WTC11 (cell line): Measurements from ENCODE around the gene CALCB. TPM values are rescaled to one million over a fixed set of nuclear protein-coding genes. Genes with fewer than 3 reads are reported as not detected.

ENCODE experiments used
- ATAC-seq: fragments of 200-7000 bp; cut with Tn5 transposase; 2 replicates; pipeline ENCODE4 v1.10.0; 2021; ENCODE audit warnings: mild to moderate bottlenecking, moderate library complexity
- CTCF ChIA-PET: fragments of 300-600 bp; sonication (Branson Sonifier 250); formaldehyde crosslinking; loops from one replicate; lab custom pipeline; 2021; ENCODE audit warnings: antibody characterized with exemption; lab: Charles Lee
- POLR2A ChIA-PET: fragments of 350-600 bp; sonication (Branson Sonifier 250); formaldehyde crosslinking; loops from one replicate; lab custom pipeline; 2021; ENCODE audit warnings: antibody characterized with exemption; lab: Charles Lee
- DNase-seq: peaks from one replicate; pipeline ENCODE4 v3.0.0; 2021; ENCODE audit warnings: low spot score
- H3K27ac Mint-ChIP-seq: 2 replicates; pipeline ENCODE4 v1.8.0; 2021; ENCODE audit warnings: mixed read lengths
- H3K27me3 Mint-ChIP-seq: 2 replicates; pipeline ENCODE4 v1.8.0; 2021; ENCODE audit warnings: low read depth, mild to moderate bottlenecking, moderate library complexity, mixed read lengths
- H3K36me3 Mint-ChIP-seq: 2 replicates; pipeline ENCODE4 v1.8.0; 2021; ENCODE audit warnings: mixed read lengths
- H3K4me1 Mint-ChIP-seq: 2 replicates; pipeline ENCODE4 v1.8.0; 2022; ENCODE audit warnings: mixed read lengths
- H3K4me3 Mint-ChIP-seq: 2 replicates; pipeline ENCODE4 v1.8.0; 2021; ENCODE audit warnings: mild to moderate bottlenecking, moderate library complexity, mixed read lengths
- H3K9me3 Mint-ChIP-seq: 2 replicates; pipeline ENCODE4 v1.8.0; 2021; ENCODE audit warnings: mixed read lengths
- ARID4B ChIP-seq: sonication (generic); formaldehyde crosslinking; IDR thresholded peaks from 2 replicates; pipeline ENCODE4 v1.8.0; 2023; ENCODE audit warnings: missing genetic modification reagents, mild to moderate bottlenecking, borderline replicate concordance
- ATF3 ChIP-seq: sonication (generic); formaldehyde crosslinking; conservative IDR thresholded peaks from 2 replicates; pipeline ENCODE4 v1.8.1; 2022; ENCODE audit warnings: mild to moderate bottlenecking, missing genetic modification reagents
- FOXP1 ChIP-seq: sonication (generic); formaldehyde crosslinking; IDR thresholded peaks from 2 replicates; pipeline ENCODE4 v1.8.0; 2022; ENCODE audit warnings: missing genetic modification reagents, mild to moderate bottlenecking, moderate library complexity, borderline replicate concordance
- FOXP4 ChIP-seq: sonication (generic); formaldehyde crosslinking; IDR thresholded peaks from 2 replicates; pipeline ENCODE4 v1.8.0; 2022; ENCODE audit warnings: mild to moderate bottlenecking, missing genetic modification reagents
- GABPB1 ChIP-seq: sonication (generic); formaldehyde crosslinking; IDR thresholded peaks from 2 replicates; pipeline ENCODE4 v1.8.1; 2023; ENCODE audit warnings: mild to moderate bottlenecking, missing genetic modification reagents
- IRF1 ChIP-seq: sonication (generic); formaldehyde crosslinking; IDR thresholded peaks from 2 replicates; pipeline ENCODE4 v1.8.0; 2023; ENCODE audit warnings: missing genetic modification reagents
- MYBL2 ChIP-seq: sonication (generic); formaldehyde crosslinking; IDR thresholded peaks from 2 replicates; pipeline ENCODE4 v1.8.1; 2023; ENCODE audit warnings: mild to moderate bottlenecking, moderate library complexity, missing genetic modification reagents
- OVOL2 ChIP-seq: fragments of 250-450 bp; sonication (Bioruptor Pico); IDR thresholded peaks from 2 replicates; pipeline ENCODE4 v1.9.0; 2021; ENCODE audit warnings: mild to moderate bottlenecking, borderline replicate concordance
- PREB ChIP-seq: sonication (generic); formaldehyde crosslinking; IDR thresholded peaks from 2 replicates; pipeline ENCODE4 v1.8.1; 2022; ENCODE audit warnings: mild to moderate bottlenecking, missing genetic modification reagents, moderate library complexity, borderline replicate concordance
- PRRX2 ChIP-seq: fragments of 250-450 bp; sonication (Bioruptor Pico); IDR thresholded peaks from 2 replicates; pipeline ENCODE4 v1.8.0; 2021; ENCODE audit warnings: mild to moderate bottlenecking
- RORB ChIP-seq: fragments of 250-450 bp; sonication (Bioruptor Pico); IDR thresholded peaks from 2 replicates; pipeline ENCODE4 v1.9.0; 2021; ENCODE audit warnings: mild to moderate bottlenecking
- SMAD3 ChIP-seq: sonication (generic); formaldehyde crosslinking; IDR thresholded peaks from 2 replicates; pipeline ENCODE4 v1.8.0; 2022; ENCODE audit warnings: missing genetic modification reagents, mild to moderate bottlenecking, borderline replicate concordance
- TCF7 ChIP-seq: sonication (generic); formaldehyde crosslinking; IDR thresholded peaks from 2 replicates; pipeline ENCODE4 v1.8.0; 2022; ENCODE audit warnings: mild to moderate bottlenecking, low read depth, missing genetic modification reagents, moderate library complexity
- USF2 ChIP-seq: sonication (generic); formaldehyde crosslinking; IDR thresholded peaks from 2 replicates; pipeline ENCODE4 v1.8.1; 2023; ENCODE audit warnings: mild to moderate bottlenecking, missing genetic modification reagents, moderate library complexity
- ZBTB43 ChIP-seq: sonication (generic); formaldehyde crosslinking; IDR thresholded peaks from 2 replicates; pipeline ENCODE4 v1.8.1; 2023; ENCODE audit warnings: mild to moderate bottlenecking, missing genetic modification reagents
- ZMAT4 ChIP-seq: fragments of 250-450 bp; sonication (Bioruptor Pico); IDR thresholded peaks from 2 replicates; pipeline ENCODE4 v1.9.0; 2021; ENCODE audit warnings: mild to moderate bottlenecking
- total RNA-seq: library from RNA; stranded (reverse); gene quantifications from 3 replicates; pipeline ENCODE4 v1.2.3, GENCODE V29; 2021

The CALCB gene
- total RNA-seq, 1 experiment from 2014 or later, result 3.2 TPM

GRCh38 chr11:15097411-15097810 is 24.0 kb downstream of the CALCB start (continued):
- no peak for TF ChIP-seq USF2 (CRISPR knock-in tag)
- no peak for TF ChIP-seq PRRX2 (CRISPR knock-in tag)
- TF ChIP-seq ATF3, result no peak
- TF ChIP-seq OVOL2, result no peak
- TF ChIP-seq ZMAT4, result no peak

GRCh38 chr11:15099267-15099666 is 25.9 kb downstream of the CALCB start:
- ATAC-seq (no peak), DNase-seq (no peak)
- POLR2A ChIA-PET, result no interaction called here
- Mint-ChIP-seq H3K4me1 (no peaks in the 10 kb centered on the region), H3K9me3 (peaks cover 15% of the 10 kb centered on the region), H3K27ac (no peak overlapping the region), H3K4me3 (no peak overlapping the region), H3K36me3 (peaks cover 5% of the 10 kb centered on the region; the same call in 1 of the 2 replicates), H3K27me3 (peaks cover 3% of the 10 kb centered on the region; the same call in 1 of the 2 replicates)
- CTCF ChIA-PET, result interaction anchor here (0.9 to 2.6 kb wide), 7 partner anchors 15 to 191 kb away, joined by 5 to 22 read pairs (median 8); partner anchors contain the start of gene INSC
- TF ChIP-seq MYBL2 (CRISPR knock-in tag) (no peak), ARID4B (CRISPR knock-in tag) (no peak), GABPB1 (CRISPR knock-in tag) (no peak), RORB (CRISPR knock-in tag) (no peak), IRF1 (CRISPR knock-in tag) (no peak), TCF7 (CRISPR knock-in tag) (no peak), FOXP1 (CRISPR knock-in tag) (no peak), SMAD3 (CRISPR knock-in tag) (no peak), PREB (no peak), FOXP4 (CRISPR knock-in tag) (no peak), ZBTB43 (CRISPR knock-in tag) (no peak)
